Activated CD8-positive, alpha-beta memory T cell treated with anti-CD3 and anti-CD28 coated beads, Interleukin-2, amount 50 U/mL, for 24 hours (primary cell): ENCODE data around the gene LRRC66.

Source experiments
- DNase-seq: peaks from one replicate; pipeline ENCODE4 v3.0.0-alpha.2; 2020; ENCODE audit errors: extremely low read depth

LRRC66 gene

DNA sequence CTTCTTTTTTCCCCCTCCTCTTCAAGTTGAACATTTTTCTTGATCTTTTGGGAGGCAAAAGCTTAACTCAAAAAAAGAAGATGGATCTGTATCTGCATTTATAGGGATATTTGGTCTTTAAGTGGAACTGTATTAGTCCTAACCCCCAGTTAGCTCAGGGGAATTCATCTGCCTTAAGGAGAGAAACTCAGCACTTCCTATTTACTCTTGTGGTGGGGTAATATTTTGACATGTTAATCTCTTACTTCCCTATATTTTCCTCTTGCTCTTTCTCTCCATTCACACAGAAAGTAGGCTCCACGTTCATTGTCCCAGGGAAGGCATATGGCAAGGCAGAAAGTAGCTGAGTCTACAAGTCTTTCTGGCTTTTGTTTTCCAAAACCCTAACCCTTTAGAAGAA is 5.3 kb downstream of the LRRC66 start:
- no peak for DNase-seq

- no peak for DNase-seq
These were observed 7.5 kb downstream of the LRRC66 start for GRCh38 chr4:52012651-52013050.

DNA sequence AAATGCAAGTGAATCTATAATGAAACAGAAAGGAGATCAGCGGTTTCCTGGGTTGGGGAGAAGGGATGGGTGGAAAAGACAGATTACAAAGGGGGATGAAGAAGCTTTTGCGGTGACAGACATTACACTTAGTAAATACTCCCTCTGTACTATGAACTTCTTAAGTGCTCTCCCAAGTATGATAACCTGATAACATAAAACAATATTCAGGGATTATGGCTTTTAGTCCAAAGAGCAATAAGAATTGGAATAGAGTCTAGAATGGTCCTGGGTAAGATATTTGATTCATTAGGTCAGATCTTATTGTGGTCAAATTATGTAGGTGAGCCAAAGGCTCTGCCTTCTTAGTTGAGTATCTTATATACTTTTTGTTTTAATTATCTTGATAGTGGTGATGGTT is 9.2 kb downstream of the LRRC66 start:
- DNase-seq: no peak

DNA sequence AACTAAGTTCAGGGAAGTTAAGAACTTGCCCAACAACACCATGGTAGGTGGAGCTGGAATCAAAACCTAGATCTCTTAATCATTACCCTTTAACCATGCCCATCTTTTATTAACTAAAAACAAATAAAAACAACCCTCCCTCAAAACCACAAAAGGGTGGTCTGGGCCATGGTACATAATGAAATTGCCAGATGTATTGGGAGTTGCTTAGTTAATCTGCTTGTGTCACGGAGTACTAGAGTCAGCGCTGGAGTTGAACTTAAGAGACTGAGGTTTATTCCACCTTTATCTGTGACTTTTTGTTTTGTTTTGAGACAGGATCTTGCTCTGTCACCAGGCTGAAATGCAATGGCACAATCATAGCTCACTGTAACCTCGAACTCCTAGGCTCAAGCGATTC is 13.3 kb downstream of the LRRC66 start:
- DNase-seq: no peak

DNA sequence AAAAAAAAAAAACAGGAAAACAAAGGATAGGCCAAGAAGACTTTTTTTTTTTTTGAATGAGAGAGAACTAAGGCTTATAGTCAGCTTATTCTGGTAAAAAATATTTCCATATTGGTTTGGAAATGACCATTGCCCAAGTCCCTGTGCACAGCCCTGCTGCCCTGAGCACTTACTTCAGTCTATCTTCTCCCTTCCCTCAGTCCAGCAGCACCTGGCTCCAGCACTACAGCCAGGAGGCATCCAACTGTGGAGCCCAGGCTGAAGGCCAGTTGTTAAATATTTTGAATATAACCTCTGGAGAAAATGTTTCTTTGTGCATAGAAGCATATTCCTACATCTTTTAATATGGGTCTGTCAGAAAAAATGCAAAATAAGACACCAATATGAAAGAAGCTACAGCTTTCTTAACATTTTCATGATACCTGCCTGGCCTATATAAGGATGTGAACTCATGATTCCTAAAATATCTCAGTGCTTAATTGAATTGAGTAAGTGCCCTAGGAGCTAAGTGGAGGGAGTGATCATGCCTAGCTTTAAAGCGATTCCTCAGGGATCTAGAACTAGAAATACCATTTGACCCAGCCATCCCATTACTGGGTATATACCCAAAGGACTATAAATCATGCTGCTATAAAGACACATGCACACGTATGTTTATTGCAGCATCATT is 14.4 kb downstream of the LRRC66 start:
- no peak for DNase-seq

DNA sequence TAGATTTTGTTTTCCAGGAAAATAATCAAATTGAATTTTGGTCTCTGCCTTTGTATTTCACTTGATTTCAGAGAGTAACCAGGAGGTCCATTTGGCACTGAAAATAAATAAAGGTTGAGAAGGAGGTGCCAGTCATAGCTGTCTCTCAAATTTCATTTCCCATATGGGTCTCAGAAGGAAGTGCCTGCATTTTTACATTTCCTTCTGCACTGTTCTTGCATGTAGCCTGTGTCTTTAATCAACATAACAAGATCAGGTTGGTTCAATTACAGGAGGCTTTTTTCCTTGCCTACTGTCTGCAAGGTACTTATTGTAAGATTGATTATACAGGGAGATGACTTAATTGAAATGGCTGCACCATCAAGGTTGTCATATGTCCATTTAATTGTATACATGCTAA is 15.7 kb downstream of the LRRC66 start:
- DNase-seq: no peak

GRCh38 chr4:52001616-52002015 is 18.5 kb downstream of the LRRC66 start:
- no peak for DNase-seq

DNA sequence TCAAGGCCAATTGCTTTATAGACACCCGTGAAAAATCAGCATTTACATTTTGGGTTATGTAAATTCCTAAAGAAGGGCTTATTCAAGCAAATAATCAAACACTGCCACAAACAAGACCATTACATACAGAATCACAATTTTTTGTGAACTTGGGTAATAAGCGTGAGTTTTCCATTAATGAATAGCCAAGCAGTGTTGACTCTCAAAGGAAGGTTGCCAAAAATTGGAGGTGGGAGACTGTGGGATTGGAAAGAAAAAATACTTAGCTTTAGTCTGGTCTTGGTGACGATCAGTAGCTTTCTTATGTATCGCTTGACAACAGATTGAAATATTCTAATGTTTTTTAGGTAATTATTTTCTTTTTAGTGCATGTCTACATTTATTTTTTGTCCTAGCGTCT is 20.9 kb downstream of the LRRC66 start:
- no peak for DNase-seq

DNA sequence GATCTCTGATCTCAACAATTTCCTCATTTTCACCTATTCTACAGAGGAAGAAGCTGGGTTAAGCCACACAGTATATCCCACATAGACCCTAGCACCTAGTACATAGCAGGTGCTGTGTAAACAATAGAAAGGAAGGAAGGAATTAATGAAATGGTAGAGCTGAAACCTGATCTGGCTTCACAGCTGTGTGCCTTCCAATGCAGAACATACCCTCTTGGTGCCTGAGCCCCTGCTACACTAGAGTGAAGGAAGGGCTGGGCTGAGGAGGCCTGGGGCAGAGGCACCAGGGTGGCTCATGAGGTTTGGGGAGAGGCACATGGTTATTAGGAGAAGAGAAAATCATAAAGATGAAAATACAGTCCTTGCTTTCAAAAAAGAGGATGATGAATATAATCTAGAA is 21.3 kb downstream of the LRRC66 start:
- DNase-seq: no peak

DNA sequence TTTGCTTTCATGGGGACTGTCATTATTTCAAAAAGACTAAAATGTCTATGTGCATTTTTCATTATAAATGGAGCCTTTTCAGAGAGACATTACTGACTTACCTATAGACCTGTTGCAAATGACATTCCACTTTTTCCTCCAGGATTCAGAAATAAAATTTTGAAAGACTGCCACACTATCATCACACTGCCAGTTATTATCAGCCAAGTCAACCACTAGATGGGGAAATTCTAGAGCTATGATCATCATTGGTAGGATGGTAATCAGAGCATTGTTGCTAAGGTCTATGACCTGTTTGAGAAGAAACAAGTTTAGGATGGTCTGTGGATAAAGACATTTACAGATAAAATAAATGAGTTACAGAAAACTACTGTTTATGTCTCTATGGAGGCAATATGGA is 22.5 kb downstream of the LRRC66 start:
- no peak for DNase-seq

GRCh38 chr4:51995647-51996220 is 24.4 kb downstream of the LRRC66 start:
- DNase-seq: no peak

- DNase-seq: no peak
These were observed 54.3 kb downstream of the LRRC66 start for GRCh38 chr4:51965862-51966261.

DNA sequence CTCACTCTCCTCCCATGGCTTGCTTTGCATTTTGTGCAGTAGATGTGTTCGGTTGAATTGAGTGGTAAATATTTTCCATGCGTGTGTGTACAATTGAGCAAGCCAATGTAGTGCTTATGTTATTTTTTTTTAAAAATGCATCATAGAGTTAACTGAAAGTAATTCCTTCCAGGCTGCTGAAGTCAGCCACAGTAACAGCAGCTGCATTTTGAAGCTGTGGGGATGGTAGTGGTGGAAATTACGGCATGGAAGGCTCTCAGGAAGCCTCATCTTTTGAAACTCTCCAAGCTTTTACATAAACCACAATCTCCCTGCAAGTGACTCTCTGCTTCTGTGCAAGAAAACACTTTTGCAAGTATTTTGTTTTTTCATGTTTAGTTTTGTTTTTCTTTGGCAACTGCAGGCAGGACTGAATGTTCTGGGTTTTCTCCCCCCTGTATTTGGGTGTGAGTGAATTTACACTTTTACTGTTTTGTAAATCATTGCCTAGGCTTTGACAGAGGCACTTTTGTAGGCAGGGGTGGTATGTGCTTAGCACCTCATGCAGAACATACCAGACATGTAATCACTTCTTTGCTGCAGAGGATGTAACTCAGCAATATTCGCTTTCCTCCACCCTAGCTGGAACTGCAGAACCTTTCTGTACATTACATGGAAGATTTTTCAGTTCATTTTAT is 56.2 kb downstream of the LRRC66 start:
- DNase-seq: no peak

DNA sequence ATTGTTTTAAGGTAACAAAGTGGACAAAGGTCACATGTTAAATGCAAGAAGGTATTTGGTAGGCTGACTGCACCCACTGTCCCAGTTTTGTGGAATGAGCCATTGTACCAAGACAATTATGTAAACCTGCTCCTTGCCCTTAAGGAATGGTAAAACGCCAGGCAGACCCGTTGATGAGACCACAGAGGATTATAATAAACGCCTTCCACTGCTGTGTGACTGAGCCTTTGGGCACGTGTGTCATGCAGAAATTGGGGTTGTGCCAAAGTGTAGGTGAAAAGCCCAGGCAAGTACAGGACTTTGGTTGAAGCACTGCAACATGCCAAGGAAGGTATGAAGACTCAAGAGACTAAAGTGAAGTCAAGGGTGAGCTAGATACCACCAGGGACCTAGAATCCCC is 59.7 kb downstream of the LRRC66 start:
- DNase-seq: no peak

DNA sequence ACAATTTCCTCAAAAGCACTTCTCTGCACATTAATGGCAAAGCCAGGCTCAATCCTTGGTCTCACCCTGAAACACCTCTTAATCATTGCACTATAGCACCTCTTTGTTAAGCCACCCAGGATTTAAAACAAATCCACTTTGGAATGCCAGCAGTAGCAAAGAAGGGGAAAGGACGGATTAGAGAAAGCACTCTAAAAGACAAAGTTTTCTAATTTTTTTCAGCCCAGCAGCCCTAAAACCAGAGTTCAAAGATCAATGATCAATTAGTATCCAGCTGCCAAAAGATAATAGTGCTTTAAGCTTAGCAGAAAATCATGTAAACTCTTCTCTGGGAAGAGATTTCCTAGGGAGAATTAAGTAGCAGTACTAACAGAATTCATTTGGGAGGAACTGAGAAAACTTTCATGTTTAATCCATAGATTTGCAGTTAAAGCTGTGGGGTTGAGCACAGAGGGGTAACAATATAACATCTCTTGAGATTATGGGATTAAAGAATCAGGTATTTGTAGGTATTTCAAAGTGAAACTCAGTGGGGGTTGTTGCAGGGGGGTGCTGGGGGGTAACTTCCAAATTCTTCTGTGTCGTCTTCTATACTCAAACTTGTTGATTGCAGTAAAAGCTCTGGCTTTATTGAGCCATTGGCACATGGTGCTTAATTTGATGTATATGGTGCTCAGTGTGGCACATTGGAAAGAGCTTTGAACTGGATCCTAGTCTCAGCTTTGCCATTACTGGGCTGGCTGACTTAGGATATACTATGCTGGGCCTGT is 61.8 kb downstream of the LRRC66 start:
- no peak for DNase-seq
